HG02588 (cell line): ENCODE data around the gene EEFSEC.

Experiments used
- ATAC-seq: cut with Tn5 transposase; IDR thresholded peaks from one replicate; pipeline ENCODE4 v1.9.1; 2021; ENCODE audit warnings: mild to moderate bottlenecking, moderate library complexity; ENCODE audit not compliant: unreplicated experiment

The EEFSEC gene

GRCh38 chr3:128282380-128283196 lies 129.3 kb downstream of the EEFSEC start:
- ATAC-seq = no peak

GRCh38 chr3:128283421-128283820 lies 130.1 kb downstream of the EEFSEC start:
- no peak for ATAC-seq

- ATAC-seq = no peak
These were observed 132.0 kb downstream of the EEFSEC start for GRCh38 chr3:128285042-128285966.

- no peak for ATAC-seq
These were observed 132.7 kb downstream of the EEFSEC start for GRCh38 chr3:128285967-128286321.

GRCh38 chr3:128286691-128287090 lies 133.4 kb downstream of the EEFSEC start:
- no peak for ATAC-seq

GRCh38 chr3:128287216-128287615 lies 133.9 kb downstream of the EEFSEC start:
- no peak for ATAC-seq

- ATAC-seq = no peak
These were observed 136.3 kb downstream of the EEFSEC start for GRCh38 chr3:128289534-128289933.

- ATAC-seq = no peak
These were observed 137.2 kb downstream of the EEFSEC start for GRCh38 chr3:128290484-128290883.

- ATAC-seq = no peak
These were observed 140.6 kb downstream of the EEFSEC start for GRCh38 chr3:128293930-128294329.

- ATAC-seq = no peak
These were observed 141.8 kb downstream of the EEFSEC start for GRCh38 chr3:128294999-128295468.

GRCh38 chr3:128296469-128297251 lies 143.4 kb downstream of the EEFSEC start:
- ATAC-seq = no peak

GRCh38 chr3:128297401-128298138 lies 144.3 kb downstream of the EEFSEC start:
- no peak for ATAC-seq

- no peak for ATAC-seq
These were observed 148.1 kb downstream of the EEFSEC start for GRCh38 chr3:128301186-128302023.

GRCh38 chr3:128306481-128306880 lies 153.2 kb downstream of the EEFSEC start:
- ATAC-seq = no peak

GRCh38 chr3:128307029-128307633 lies 153.8 kb downstream of the EEFSEC start:
- no peak for ATAC-seq

GRCh38 chr3:128307781-128308469 lies 154.6 kb downstream of the EEFSEC start:
- ATAC-seq = no peak

- no peak for ATAC-seq
These were observed 155.7 kb downstream of the EEFSEC start for GRCh38 chr3:128309026-128309425.

- ATAC-seq = no peak
These were observed 157.2 kb downstream of the EEFSEC start for GRCh38 chr3:128310286-128311058.
